Left ventricle myocardium inferior (tissue), 1 donor: Measurements from ENCODE around the gene CCDC61. TPM values are rescaled to one million over a fixed set of nuclear protein-coding genes. Genes with fewer than 3 reads are reported as not detected.

Experiments used
- DNase-seq: peaks from one replicate; pipeline ENCODE4 v3.0.0-alpha.2; 2020
- H3K27ac ChIP-seq: fragments of 200-600 bp; replicated peaks from 2 replicates; pipeline ENCODE4 v1.8.0; 2021
- H3K27me3 ChIP-seq: fragments of 200-600 bp; 2 replicates; pipeline ENCODE4 v1.8.0; 2021; ENCODE audit warnings: low read depth
- H3K36me3 ChIP-seq: fragments of 200-600 bp; 2 replicates; pipeline ENCODE4 v1.8.0; 2021
- H3K4me1 ChIP-seq: fragments of 200-600 bp; 2 replicates; pipeline ENCODE4 v1.8.0; 2021
- H3K4me3 ChIP-seq: fragments of 200-600 bp; 2 replicates; pipeline ENCODE4 v1.8.0; 2021; ENCODE audit warnings: mild to moderate bottlenecking, moderate library complexity
- H3K9me3 ChIP-seq: fragments of 200-600 bp; replicated peaks from 2 replicates; pipeline ENCODE4 v1.8.0; 2021
- intact Hi-C: fragments of 100-400 bp; cut with micrococcal nuclease; formaldehyde crosslinking; loops from one replicate; pipeline ENCODE4 v1.11.0; 2022
- long read RNA-seq: library from polyadenylated mRNA; unstranded; transcript quantifications from one replicate; pipeline ENCODE4 v2.0.0, GENCODE V29; 2021
- total RNA-seq: library from RNA; stranded (reverse); fragmentation: NEBNext Ultra II Directional; extraction: Animal tissue kit (Norgen Biotek cat#: 25700); gene quantifications from one replicate; pipeline ENCODE4 v1.2.1, GENCODE V29; 2021
- TF ChIP-seq, protein P1 (sequence below): fragments of 200-600 bp; IDR thresholded peaks from 2 replicates; pipeline ENCODE4 v1.8.0; 2021; ENCODE audit warnings: antibody characterized with exemption, mild to moderate bottlenecking, borderline replicate concordance
- donor health status: DM: no; HTN: yes; CAD: no; lungs with severe emphysema.

The CCDC61 gene, protein sequence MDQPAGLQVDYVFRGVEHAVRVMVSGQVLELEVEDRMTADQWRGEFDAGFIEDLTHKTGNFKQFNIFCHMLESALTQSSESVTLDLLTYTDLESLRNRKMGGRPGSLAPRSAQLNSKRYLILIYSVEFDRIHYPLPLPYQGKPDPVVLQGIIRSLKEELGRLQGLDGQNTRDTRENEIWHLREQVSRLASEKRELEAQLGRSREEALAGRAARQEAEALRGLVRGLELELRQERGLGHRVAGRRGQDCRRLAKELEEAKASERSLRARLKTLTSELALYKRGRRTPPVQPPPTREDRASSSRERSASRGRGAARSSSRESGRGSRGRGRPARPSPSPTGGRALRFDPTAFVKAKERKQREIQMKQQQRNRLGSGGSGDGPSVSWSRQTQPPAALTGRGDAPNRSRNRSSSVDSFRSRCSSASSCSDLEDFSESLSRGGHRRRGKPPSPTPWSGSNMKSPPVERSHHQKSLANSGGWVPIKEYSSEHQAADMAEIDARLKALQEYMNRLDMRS
- total RNA-seq, result 8.7 TPM
- long read RNA-seq, transcript CCDC61-204 (14 exons, 1,817 nt), result major isoform, 5 of 12 reads
- long read RNA-seq, partial matches to known transcripts, result 3 of 12 reads
- long read RNA-seq, other reads (novel, unspliced or antisense), result 4 of 12 reads

DNA sequence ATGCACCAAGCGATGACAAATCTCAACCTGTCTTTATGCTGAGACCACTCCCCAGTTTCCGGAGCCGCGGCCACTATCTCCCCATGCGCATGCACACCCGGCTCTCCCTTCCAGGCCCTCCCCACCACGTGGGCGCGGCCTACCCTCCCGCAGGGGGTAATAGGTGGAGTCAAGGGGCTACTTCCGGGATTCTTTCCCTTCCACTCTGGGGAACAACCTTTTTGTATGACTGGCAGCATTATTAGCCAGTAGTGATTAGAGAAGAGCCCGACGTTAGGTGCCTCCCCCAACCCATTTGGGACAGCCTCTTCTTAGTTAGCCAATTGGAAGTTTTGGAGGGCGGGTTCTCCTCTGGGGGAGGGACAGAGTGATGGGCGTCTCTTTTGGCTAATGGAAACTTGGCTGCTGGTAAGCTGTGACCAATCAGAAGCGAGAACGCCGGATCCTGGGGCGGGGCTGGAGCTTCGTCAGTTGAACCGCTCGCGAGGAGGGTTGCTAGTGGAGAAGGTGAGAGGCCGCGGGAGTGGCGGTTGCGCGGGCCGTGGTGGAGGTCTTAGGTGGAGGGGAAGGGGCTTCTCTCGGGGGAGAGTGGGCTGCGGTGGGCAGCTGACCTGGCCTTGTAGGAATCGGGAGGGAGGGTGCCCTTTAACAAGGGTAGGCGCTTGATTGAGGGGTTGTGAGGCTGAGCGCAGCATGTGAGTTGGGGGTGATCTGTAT is at the start of gene CCDC61:
CCDC61 (plus strand) TSS at position 470 of the 717 bp plus-strand sequence. CDS start 7,552 bp downstream, outside the sequence.
- TF ChIP-seq, protein P1, sequence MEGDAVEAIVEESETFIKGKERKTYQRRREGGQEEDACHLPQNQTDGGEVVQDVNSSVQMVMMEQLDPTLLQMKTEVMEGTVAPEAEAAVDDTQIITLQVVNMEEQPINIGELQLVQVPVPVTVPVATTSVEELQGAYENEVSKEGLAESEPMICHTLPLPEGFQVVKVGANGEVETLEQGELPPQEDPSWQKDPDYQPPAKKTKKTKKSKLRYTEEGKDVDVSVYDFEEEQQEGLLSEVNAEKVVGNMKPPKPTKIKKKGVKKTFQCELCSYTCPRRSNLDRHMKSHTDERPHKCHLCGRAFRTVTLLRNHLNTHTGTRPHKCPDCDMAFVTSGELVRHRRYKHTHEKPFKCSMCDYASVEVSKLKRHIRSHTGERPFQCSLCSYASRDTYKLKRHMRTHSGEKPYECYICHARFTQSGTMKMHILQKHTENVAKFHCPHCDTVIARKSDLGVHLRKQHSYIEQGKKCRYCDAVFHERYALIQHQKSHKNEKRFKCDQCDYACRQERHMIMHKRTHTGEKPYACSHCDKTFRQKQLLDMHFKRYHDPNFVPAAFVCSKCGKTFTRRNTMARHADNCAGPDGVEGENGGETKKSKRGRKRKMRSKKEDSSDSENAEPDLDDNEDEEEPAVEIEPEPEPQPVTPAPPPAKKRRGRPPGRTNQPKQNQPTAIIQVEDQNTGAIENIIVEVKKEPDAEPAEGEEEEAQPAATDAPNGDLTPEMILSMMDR, result no peak
- DNase-seq, result peak; percentile 92

DNA sequence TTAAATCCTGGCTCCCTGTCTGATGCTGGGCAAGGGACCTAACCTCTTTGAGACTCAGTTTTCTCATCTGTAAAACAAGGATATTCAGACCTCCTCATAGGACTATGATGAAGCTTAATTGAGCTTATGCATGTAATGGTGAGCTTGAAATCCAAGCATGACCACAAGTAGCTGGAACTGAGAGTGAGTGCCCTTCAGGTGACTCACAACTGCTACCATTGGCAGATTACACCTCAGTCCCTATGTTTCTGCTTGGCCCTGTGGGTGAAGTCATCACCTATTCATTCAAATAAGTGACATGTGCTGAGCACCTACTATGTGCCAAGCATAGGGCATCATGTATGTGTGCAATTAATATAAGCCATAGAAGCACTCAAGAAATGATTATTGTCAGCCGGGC is 47.3 kb upstream of the CCDC61 start:
- Histone ChIP-seq H3K27me3 (peaks cover 42% of the 10 kb centered on the region), H3K9me3 (no peaks in the 10 kb centered on the region), H3K36me3 (no peaks in the 10 kb centered on the region), H3K4me3 (no peak overlapping the region), H3K27ac (no peak overlapping the region), H3K4me1 (peaks cover 4% of the 10 kb centered on the region)
- DNase-seq, result no peak
- TF ChIP-seq, protein P1, result no peak
- intact Hi-C loops, result no loop called here

More for the DNA sequence above, at the start of gene CCDC61:
- H3K4me1 ChIP-seq, result peaks cover 21% of the 10 kb centered on the region
- peak within 1 kb of the TSS; percentile 80 for H3K4me3 ChIP-seq
- H3K27me3 ChIP-seq, result peaks cover 16% of the 10 kb centered on the region
- H3K9me3 ChIP-seq, result no peaks in the 10 kb centered on the region
- H3K27ac ChIP-seq, result peak within 1 kb of the TSS; percentile 80
- intact Hi-C loops, result no loop called here
- peaks cover 8% of the 10 kb centered on the region for H3K36me3 ChIP-seq

DNA sequence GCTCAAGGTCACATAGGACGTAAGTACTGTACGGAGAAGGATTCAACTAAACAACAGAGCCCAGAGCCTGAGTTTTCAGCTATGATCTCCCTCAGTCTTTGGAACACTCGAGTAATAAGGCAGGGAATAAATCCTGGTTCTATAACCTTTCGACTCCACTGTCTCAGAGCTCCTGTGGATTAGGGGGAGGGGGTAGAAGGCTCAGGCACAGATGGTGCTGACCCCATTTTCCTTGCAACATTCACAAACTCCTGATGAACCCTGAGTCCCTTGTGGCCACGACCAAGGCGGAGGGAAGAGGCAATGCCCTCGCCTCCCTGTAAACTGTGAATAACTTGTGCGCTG is 43.0 kb upstream of the CCDC61 start:
- intact Hi-C loops, result no loop called here
- no peak overlapping the region for H3K27ac ChIP-seq
- TF ChIP-seq, protein P1, result no peak
- DNase-seq, result no peak
- H3K4me3 ChIP-seq, result no peak overlapping the region
- H3K9me3 ChIP-seq, result no peaks in the 10 kb centered on the region
- H3K36me3 ChIP-seq, result no peaks in the 10 kb centered on the region
- peaks cover 43% of the 10 kb centered on the region for H3K4me1 ChIP-seq
- H3K27me3 ChIP-seq, result peaks cover 65% of the 10 kb centered on the region

DNA sequence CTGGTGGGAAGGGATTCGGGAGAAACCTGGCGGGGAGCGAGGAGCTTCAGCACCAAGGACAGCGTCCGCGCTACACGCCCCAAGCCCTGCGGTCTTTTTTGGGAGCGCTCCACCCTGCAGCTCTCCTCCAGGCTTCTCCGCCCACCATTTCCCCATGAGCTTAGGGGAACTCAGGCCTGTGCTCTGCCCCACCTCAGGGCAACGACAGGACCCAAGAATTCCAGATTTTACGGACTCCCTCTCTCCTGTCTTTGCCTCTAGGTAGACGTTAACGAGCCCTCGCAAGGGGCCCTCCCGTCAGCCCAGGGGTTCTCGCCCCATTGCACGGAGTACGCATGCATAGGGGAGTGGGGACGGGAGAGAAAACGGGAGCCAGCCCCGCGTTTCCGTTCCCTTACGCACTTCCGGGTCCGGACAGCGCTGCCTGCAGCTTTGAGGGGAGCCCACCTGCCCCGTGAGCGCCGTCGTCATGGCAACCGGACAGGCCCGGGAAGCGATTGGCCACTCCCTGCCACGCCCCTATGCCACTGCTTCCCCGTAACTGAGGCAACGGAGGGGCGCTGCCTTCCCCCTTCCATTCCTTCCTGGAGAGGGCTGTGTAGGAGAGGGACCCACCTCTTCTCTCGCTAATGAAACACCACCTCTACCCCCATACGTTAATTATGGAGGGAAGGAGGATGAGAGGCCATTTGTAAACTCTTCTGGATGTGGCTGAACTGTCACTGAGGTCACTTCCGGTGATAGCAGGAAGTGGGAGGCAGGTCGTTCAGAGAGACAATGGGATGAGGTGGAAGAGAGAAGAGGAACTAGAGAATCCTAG is 42.4 kb upstream of the CCDC61 start:
- Histone ChIP-seq H3K4me1 (peaks cover 46% of the 10 kb centered on the region), H3K27ac (peak overlapping the region; percentile 51), H3K27me3 (peaks cover 67% of the 10 kb centered on the region), H3K36me3 (no peaks in the 10 kb centered on the region), H3K9me3 (no peaks in the 10 kb centered on the region), H3K4me3 (peak overlapping the region; percentile 44)
- intact Hi-C loops, result no loop called here
- DNase-seq, result peak; percentile 40
- TF ChIP-seq, protein P1, result no peak

DNA sequence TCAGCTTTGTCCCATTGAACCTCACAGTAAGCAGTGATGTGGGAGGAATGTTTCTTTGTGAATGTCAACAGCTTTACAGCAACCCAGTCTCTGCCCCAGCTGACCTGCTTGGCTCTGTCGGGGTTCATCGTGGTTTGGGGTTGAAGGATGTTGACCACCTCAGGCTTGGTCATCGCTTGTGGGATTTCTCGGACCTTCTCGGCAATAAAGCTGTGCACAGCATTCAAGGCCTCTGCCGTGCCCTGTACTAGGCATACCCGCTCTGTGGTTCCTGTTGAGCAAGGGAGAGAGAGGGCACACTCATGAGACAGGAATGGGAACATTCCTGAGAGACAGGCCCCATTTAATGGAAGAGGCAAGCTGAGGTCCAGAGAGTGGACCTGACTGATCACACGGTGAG is 41.6 kb upstream of the CCDC61 start:
- Histone ChIP-seq H3K27me3 (peaks cover 72% of the 10 kb centered on the region), H3K9me3 (no peaks in the 10 kb centered on the region), H3K36me3 (no peaks in the 10 kb centered on the region), H3K4me3 (no peak overlapping the region), H3K27ac (peak overlapping the region; percentile 51), H3K4me1 (peaks cover 50% of the 10 kb centered on the region)
- TF ChIP-seq, protein P1, result no peak
- intact Hi-C loops, result no loop called here
- no peak for DNase-seq
